H9 (cell line): ENCODE results near the gene DDX59. TPM values are rescaled to one million over a fixed set of nuclear protein-coding genes. Genes with fewer than 3 reads are reported as not detected.

ENCODE experiments used
- DNase-seq: peaks from one replicate; pipeline ENCODE4 v3.0.0-alpha.2; 2017
- H2AFZ ChIP-seq: one replicate; pipeline ENCODE4 v1.6.1; 2013; ENCODE audit warnings: mild to moderate bottlenecking, low read length, control low read depth, moderate library complexity
- H2AK5ac ChIP-seq: 2 replicates; pipeline ENCODE4 v1.6.1; 2013; ENCODE audit warnings: low read length, control low read depth, mixed read lengths; ENCODE audit not compliant: insufficient read length
- H2BK120ac ChIP-seq: one replicate; pipeline ENCODE4 v1.6.1; 2013; ENCODE audit warnings: low read depth, mild to moderate bottlenecking, low read length, control low read depth, inconsistent platforms; ENCODE audit not compliant: poor library complexity, severe bottlenecking
- H2BK12ac ChIP-seq: 2 replicates; pipeline ENCODE4 v1.6.1; 2013; ENCODE audit warnings: low read length, control low read depth, mixed read lengths, low read depth; ENCODE audit not compliant: insufficient read length
- H2BK15ac ChIP-seq: 2 replicates; pipeline ENCODE4 v1.6.1; 2013; ENCODE audit warnings: low read depth, low read length, control low read depth
- H2BK20ac ChIP-seq: one replicate; pipeline ENCODE4 v1.6.1; 2013; ENCODE audit warnings: low read depth, mild to moderate bottlenecking, low read length, control low read depth, inconsistent platforms; ENCODE audit not compliant: poor library complexity, severe bottlenecking
- H2BK5ac ChIP-seq: 2 replicates; pipeline ENCODE4 v1.6.1; 2013; ENCODE audit warnings: low read length, control low read depth, mixed read lengths; ENCODE audit not compliant: insufficient read length
- H3K14ac ChIP-seq: 2 replicates; pipeline ENCODE4 v1.6.1; 2013; ENCODE audit warnings: low read length, control low read depth; ENCODE audit not compliant: insufficient read depth
- H3K18ac ChIP-seq: 2 replicates; pipeline ENCODE4 v1.6.1; 2013; ENCODE audit warnings: low read depth, mild to moderate bottlenecking, mixed read lengths, low read length, control low read depth; ENCODE audit not compliant: insufficient read length
- H3K23ac ChIP-seq: 2 replicates; pipeline ENCODE4 v1.6.1; 2013; ENCODE audit warnings: low read length, control low read depth, mixed read lengths, low read depth; ENCODE audit not compliant: insufficient read length
- H3K23me2 ChIP-seq: 2 replicates; pipeline ENCODE4 v1.6.1; 2013; ENCODE audit warnings: low read depth, mild to moderate bottlenecking, mixed read lengths, low read length, control low read depth; ENCODE audit not compliant: insufficient read length, poor library complexity, severe bottlenecking
- H3K27ac ChIP-seq: 2 replicates; pipeline ENCODE4 v1.5.1; 2013; ENCODE audit warnings: low read length, control low read depth, mixed read lengths, low read depth; ENCODE audit not compliant: insufficient read length
- H3K27me3 ChIP-seq: 2 replicates; pipeline ENCODE4 v1.6.1; 2013; ENCODE audit warnings: low read length, control low read depth, inconsistent platforms; ENCODE audit not compliant: insufficient read depth
- H3K4ac ChIP-seq: 2 replicates; pipeline ENCODE4 v1.6.1; 2013; ENCODE audit warnings: low read depth, mild to moderate bottlenecking, control low read depth, inconsistent platforms, low read length, moderate library complexity
- H3K4me1 ChIP-seq: 2 replicates; pipeline ENCODE4 v1.6.1; 2013; ENCODE audit warnings: low read length, control low read depth, inconsistent platforms; ENCODE audit not compliant: insufficient read depth
- H3K4me2 ChIP-seq: 2 replicates; pipeline ENCODE4 v1.6.1; 2013; ENCODE audit warnings: low read length, control low read depth, mixed read lengths; ENCODE audit not compliant: insufficient read length, insufficient read depth
- H3K56ac ChIP-seq: 2 replicates; pipeline ENCODE4 v1.6.1; 2013; ENCODE audit warnings: low read depth, mild to moderate bottlenecking, mixed read lengths, low read length, control low read depth; ENCODE audit not compliant: insufficient read length
- H3K79me1 ChIP-seq: 2 replicates; pipeline ENCODE4 v1.6.1; 2013; ENCODE audit warnings: low read depth, mild to moderate bottlenecking, moderate library complexity, low read length, control low read depth, inconsistent platforms; ENCODE audit not compliant: insufficient read depth, poor library complexity, severe bottlenecking
- H3K79me2 ChIP-seq: 2 replicates; pipeline ENCODE4 v1.6.1; 2013; ENCODE audit warnings: low read length, control low read depth, inconsistent platforms; ENCODE audit not compliant: insufficient read depth
- H3K9ac ChIP-seq: 2 replicates; pipeline ENCODE4 v1.6.1; 2013; ENCODE audit warnings: low read length, control low read depth, mixed read lengths; ENCODE audit not compliant: insufficient read length; ENCODE audit errors: extremely low read depth
- H3K9me3 ChIP-seq: one replicate; pipeline ENCODE4 v1.6.1; 2013; ENCODE audit warnings: low read depth, low read length, inconsistent platforms; ENCODE audit not compliant: control insufficient read depth
- H3T11ph ChIP-seq: one replicate; pipeline ENCODE4 v1.6.1; 2013; ENCODE audit warnings: mild to moderate bottlenecking, low read length, control low read depth, inconsistent platforms
- H4K20me1 ChIP-seq: one replicate; pipeline ENCODE4 v1.6.1; 2013; ENCODE audit not compliant: control insufficient read depth, insufficient read length, insufficient read depth
- H4K5ac ChIP-seq: 2 replicates; pipeline ENCODE4 v1.6.1; 2013; ENCODE audit warnings: low read depth, mild to moderate bottlenecking, mixed read lengths, low read length, control low read depth; ENCODE audit not compliant: insufficient read length
- H4K8ac ChIP-seq: replicated peaks from 2 replicates; pipeline ENCODE4 v1.6.1; 2013; ENCODE audit warnings: low read length, control low read depth, mixed read lengths, low read depth; ENCODE audit not compliant: insufficient read length
- H4K91ac ChIP-seq: 2 replicates; pipeline ENCODE4 v1.6.1; 2013; ENCODE audit warnings: low read depth, mild to moderate bottlenecking, moderate library complexity, mixed read lengths, low read length, control low read depth; ENCODE audit not compliant: insufficient read length
- H3K27ac Mint-ChIP-seq, 3 experiments: 2 replicates in 2 of 3; 3 replicates in 1 of 3; pipeline ENCODE4 v1.8.0; 2020 to 2021; ENCODE audit warnings: mixed read lengths in 3 of 3, mild to moderate bottlenecking in 1 of 3, moderate library complexity in 1 of 3
- H3K27me3 Mint-ChIP-seq: 2 replicates; pipeline ENCODE4 v1.8.0; 2021; ENCODE audit warnings: low read depth, mild to moderate bottlenecking, moderate library complexity, mixed read lengths
- H3K36me3 Mint-ChIP-seq, 3 experiments: 2 replicates in 2 of 3; 3 replicates in 1 of 3; pipeline ENCODE4 v1.8.0; 2020 to 2021; ENCODE audit warnings: low read depth in 3 of 3, mixed read lengths in 3 of 3; ENCODE audit not compliant: insufficient read depth in 1 of 3
- H3K4me1 Mint-ChIP-seq, 2 experiments: 2 replicates each; pipeline ENCODE4 v1.8.0; 2020; ENCODE audit warnings: mixed read lengths in 2 of 2
- H3K4me3 Mint-ChIP-seq, 2 experiments: 2 replicates in 1 of 2; 3 replicates in 1 of 2; pipeline ENCODE4 v1.8.0; 2020 to 2021; ENCODE audit warnings: mild to moderate bottlenecking in 2 of 2, mixed read lengths in 2 of 2, moderate library complexity in 1 of 2
- H3K9me3 Mint-ChIP-seq, 2 experiments: 2 replicates in 1 of 2; 3 replicates in 1 of 2; pipeline ENCODE4 v1.8.0; 2020; ENCODE audit warnings: mild to moderate bottlenecking in 2 of 2, mixed read lengths in 2 of 2, moderate library complexity in 1 of 2
- CTCF ChIP-seq: fragments of 200-600 bp; sonication (generic); conservative IDR thresholded peaks from 3 replicates; pipeline ENCODE4 v1.8.0; 2021; ENCODE audit warnings: antibody characterized with exemption, mild to moderate bottlenecking
- WGBS: extraction: QIAGEN DNeasy Blood & Tissue Kit; methylation state at CpG from one replicate; pipeline ENCODE4 v1.1.7; 2013; ENCODE audit warnings: missing lambda C conversion rate, low lambda C conversion rate, mixed read lengths; ENCODE audit not compliant: insufficient read length; ENCODE audit errors: extremely low coverage; 5-methylcytosine and 5-hydroxymethylcytosine counted together
- total RNA-seq: library from RNA; stranded (reverse); gene quantifications from 2 replicates; pipeline ENCODE4 v1.2.1, GENCODE V29; 2021

The DDX59 gene
- total RNA-seq, 1 experiment from 2014 or later = 14.0 TPM

- no peak within 1 kb of the TSS for H2AFZ ChIP-seq
- H2BK5ac ChIP-seq = no peak within 1 kb of the TSS
- peak; percentile 96 for DNase-seq
- no peak within 1 kb of the TSS for H3T11ph ChIP-seq
- H3K23me2 ChIP-seq = no peaks in the 10 kb centered on the region
- TF ChIP-seq CTCF = no peak
- no peak within 1 kb of the TSS for H4K5ac ChIP-seq
- H3K9ac ChIP-seq = peak within 1 kb of the TSS; percentile 60
- peak within 1 kb of the TSS in 2 of 3 experiments; percentile 95 to 96; a peak in 5 of 7 replicates for H3K27ac Mint-ChIP-seq
- H3K79me1 ChIP-seq = no peaks in the 10 kb centered on the region
- no peak within 1 kb of the TSS for H2BK15ac ChIP-seq
- H3K27ac ChIP-seq = no peak within 1 kb of the TSS
- no peaks in the 10 kb centered on the region for H3K4me1 ChIP-seq
- no peak within 1 kb of the TSS for H2BK20ac ChIP-seq
- H3K79me2 ChIP-seq = no peaks in the 10 kb centered on the region
- no peaks in the 10 kb centered on the region for H3K27me3 ChIP-seq
- no peak within 1 kb of the TSS for H3K23ac ChIP-seq
- no peak within 1 kb of the TSS for H2AK5ac ChIP-seq
- no peaks in the 10 kb centered on the region for H3K9me3 Mint-ChIP-seq
- no peak within 1 kb of the TSS for H3K56ac ChIP-seq
- no peaks in the 10 kb centered on the region for H3K9me3 ChIP-seq
- no peak within 1 kb of the TSS for H4K8ac ChIP-seq
- H2BK12ac ChIP-seq = no peak within 1 kb of the TSS
- peak within 1 kb of the TSS; percentile 89 to 93 for H3K4me3 Mint-ChIP-seq
- H3K27me3 Mint-ChIP-seq = no peaks in the 10 kb centered on the region
- H3K18ac ChIP-seq = peak within 1 kb of the TSS; percentile 92
- no peaks in the 10 kb centered on the region for H4K20me1 ChIP-seq
- H3K4me2 ChIP-seq = peak within 1 kb of the TSS; percentile 54
- peaks cover 13 to 23% of the 10 kb centered on the region in 2 experiments for H3K4me1 Mint-ChIP-seq
- no peak within 1 kb of the TSS for H2BK120ac ChIP-seq
- no peak within 1 kb of the TSS for H4K91ac ChIP-seq
- no CpG with 5 or more reads among the region's 59 CpGs for WGBS
- peak within 1 kb of the TSS; percentile 82 for H3K14ac ChIP-seq
- no peak within 1 kb of the TSS for H3K4ac ChIP-seq
- peaks cover 4 to 33% (median 19%) of the 10 kb centered on the region in 3 experiments; a peak in 6 of 7 replicates for H3K36me3 Mint-ChIP-seq
Observed at GRCh38 chr1:200620273-200621131, 49.2 kb downstream of the DDX59 start, which contains the start of gene KIF14. KIF14 (minus strand) TSS chr1:200620751; CDS start chr1:200618723, 2,028 bp downstream.
